ENCODE results near the gene PLD4. TPM values are rescaled to one million over a fixed set of nuclear protein-coding genes. Genes with fewer than 3 reads are reported as not detected.

Gene PLD4
- total RNA-seq, 2 donors from 2014 or later: 1.2 to 5.4 TPM

- WGBS: 54% methylated on average over 8 of the region's 10 CpGs
- Histone ChIP-seq H3K4me1 (replicated peaks) (peaks cover 9% of the 10 kb centered on the region), H3K9me3 (no peaks in the 10 kb centered on the region), H3K36me3 (no peaks in the 10 kb centered on the region), H3K27me3 (replicated peaks; ENCODE audit: insufficient read depth) (no peaks in the 10 kb centered on the region), H3K4me3 (no peak overlapping the region), H3K27ac (no peak overlapping the region)
- intact Hi-C loops (cut with DNase I): loop anchor here (2.0 to 5.0 kb wide), 2 partner anchors 40 to 52 kb away; partner anchors contain the start of gene CDCA4
- no peak for DNase-seq (ENCODE audit: low spot score)
- TF ChIP-seq POLR2A (IDR thresholded peaks at IDR 0.05) (no peak), CTCF (IDR thresholded peaks at IDR 0.05) (no peak), POLR2AphosphoS5 (IDR thresholded peaks at IDR 0.05) (no peak)
Measured at GRCh38 chr14:104982548-104983230, 58.0 kb downstream of the PLD4 start.

Other genes starting within 250 kb of the PLD4 start
- gene INF2, start 235.3 kb upstream of the PLD4 start, total RNA-seq: 100 to 1,000 TPM in 1 of 2 donors, 10 to 100 TPM in 1; 50.1 to 210 TPM
- 10 to 100 TPM; 18.3 to 44.4 TPM for gene ADSS1, start 200.7 kb upstream of the PLD4 start, total RNA-seq
- gene SIVA1, start 171.7 kb upstream of the PLD4 start, total RNA-seq: 100 to 1,000 TPM; 249 to 514 TPM
- 100 to 1,000 TPM; 154 to 200 TPM for gene AKT1, start 129.1 kb upstream of the PLD4 start, total RNA-seq
- gene ZBTB42, start 123.8 kb upstream of the PLD4 start, total RNA-seq: 10 to 100 TPM; 28.4 to 40.9 TPM
- gene CEP170B, start 59.6 kb upstream of the PLD4 start, total RNA-seq: 10 to 100 TPM; 29.1 to 81.2 TPM
- 10 to 100 TPM; 18.3 to 27.2 TPM for gene AHNAK2, start 53.5 kb downstream of the PLD4 start, total RNA-seq
- gene CLBA1, start 60.9 kb downstream of the PLD4 start, total RNA-seq: 10 to 100 TPM; 15.2 to 19.3 TPM
- gene CDCA4, start 96.2 kb downstream of the PLD4 start, total RNA-seq: 10 to 100 TPM; 12.3 to 17.6 TPM
- 1 to 10 TPM in 1 of 2 donors, under 1 TPM in 1; 0.68 to 1.4 TPM for gene GPR132, start 140.6 kb downstream of the PLD4 start, total RNA-seq
- gene JAG2, start 243.9 kb downstream of the PLD4 start, total RNA-seq: 10 to 100 TPM; 26.8 to 30.5 TPM